ENCODE results near the gene MCF2L2.

The MCF2L2 gene

DNA sequence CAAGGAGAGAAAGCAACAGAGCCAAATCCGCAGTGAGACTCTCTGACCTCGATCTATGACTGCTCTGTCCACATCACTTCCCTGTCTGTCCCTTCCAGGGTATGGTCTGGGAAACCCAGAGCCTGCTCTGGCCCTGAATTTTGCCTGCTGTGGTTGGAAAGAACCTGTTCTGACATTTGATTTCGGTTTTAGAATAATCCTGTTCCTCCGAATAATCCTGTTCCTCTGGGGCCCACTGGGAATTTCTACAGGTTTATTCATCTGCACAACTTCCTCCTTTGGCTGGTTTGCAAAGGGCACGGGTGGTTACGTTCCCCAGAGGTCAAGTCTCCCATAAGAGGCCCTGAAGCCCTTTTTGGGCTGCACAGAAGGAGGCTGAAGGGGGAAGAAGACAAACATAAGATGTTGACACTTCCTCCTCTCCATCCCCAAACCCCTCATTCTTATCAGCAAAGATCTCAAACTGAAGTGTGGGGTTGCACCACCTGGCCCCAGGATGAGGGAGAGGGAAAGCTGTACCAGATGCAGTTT is 276.5 kb downstream of the MCF2L2 start:
- Mint-ChIP-seq H3K27me3 (no peaks in the 10 kb centered on the region), H3K36me3 (peaks cover 13% of the 10 kb centered on the region), H3K4me1 (no peaks in the 10 kb centered on the region), H3K9me3 (no peaks in the 10 kb centered on the region), H3K4me3 (no peak overlapping the region), H3K27ac (no peak overlapping the region)

DNA sequence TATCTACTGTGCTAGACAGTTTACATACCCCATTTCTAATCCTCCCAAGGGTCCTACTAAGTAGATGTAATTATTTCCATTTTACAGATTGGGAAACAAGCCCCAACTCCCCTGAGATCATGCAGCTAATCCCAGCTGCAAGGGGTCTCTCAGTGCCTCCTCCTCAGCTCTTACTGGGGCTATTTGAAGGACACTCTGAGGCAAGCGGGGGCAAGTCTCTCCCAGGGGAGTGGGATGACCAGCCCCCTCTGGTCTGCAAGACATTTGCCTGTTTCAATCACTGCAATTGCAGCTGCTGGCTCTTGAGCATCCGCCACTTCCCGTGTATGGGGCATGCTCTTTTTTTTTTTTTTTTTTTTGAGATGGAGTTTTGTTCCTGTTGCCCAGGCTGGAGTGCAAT is 277.3 kb downstream of the MCF2L2 start:
- no peaks in the 10 kb centered on the region for H3K9me3 Mint-ChIP-seq
- no peak overlapping the region for H3K27ac Mint-ChIP-seq
- H3K36me3 Mint-ChIP-seq = peaks cover 11% of the 10 kb centered on the region
- H3K4me1 Mint-ChIP-seq = no peaks in the 10 kb centered on the region
- no peak overlapping the region for H3K4me3 Mint-ChIP-seq
- no peaks in the 10 kb centered on the region for H3K27me3 Mint-ChIP-seq

DNA sequence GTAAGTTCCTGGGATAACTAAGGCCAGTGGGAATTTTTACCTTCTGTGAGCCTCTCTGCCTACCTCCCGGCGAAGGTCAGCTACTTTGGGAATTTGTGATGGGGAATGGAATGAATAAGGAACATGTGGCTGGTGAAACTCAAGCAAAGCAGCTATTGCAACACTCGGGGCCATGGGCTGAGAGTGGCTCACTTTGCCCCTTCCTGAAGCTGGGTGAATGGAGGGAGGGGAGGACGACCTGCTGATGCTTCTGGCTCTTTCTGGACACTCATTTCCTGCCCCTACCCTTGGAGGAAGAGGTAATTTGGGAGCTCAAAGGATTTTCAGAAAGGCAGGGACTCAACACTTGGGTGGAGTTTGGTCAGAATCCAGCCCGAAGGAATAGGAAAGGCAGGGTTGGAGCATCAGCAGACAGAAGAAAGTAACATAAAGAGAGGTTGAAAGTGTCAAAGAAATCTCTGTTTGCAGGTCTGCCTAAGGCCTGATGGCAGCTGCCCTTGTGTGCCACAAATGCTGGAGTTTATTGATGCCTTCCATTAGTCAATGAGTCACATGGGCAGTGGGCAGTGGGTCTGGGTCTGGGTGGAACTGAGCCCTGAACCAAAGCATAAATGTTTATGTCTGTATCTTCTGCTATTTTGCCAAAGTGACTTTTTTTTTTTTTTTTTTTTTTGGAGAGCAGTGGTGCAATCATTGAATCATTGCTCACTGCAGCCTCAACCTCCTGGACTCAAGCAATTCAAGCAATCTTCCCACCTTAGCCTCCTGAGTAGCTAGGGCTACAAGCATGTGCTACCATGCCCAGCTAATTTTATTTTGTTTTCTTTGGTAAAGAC is 278.3 kb downstream of the MCF2L2 start:
- H3K27ac Mint-ChIP-seq = no peak overlapping the region
- peaks cover 11% of the 10 kb centered on the region for H3K36me3 Mint-ChIP-seq
- H3K27me3 Mint-ChIP-seq = no peaks in the 10 kb centered on the region

DNA sequence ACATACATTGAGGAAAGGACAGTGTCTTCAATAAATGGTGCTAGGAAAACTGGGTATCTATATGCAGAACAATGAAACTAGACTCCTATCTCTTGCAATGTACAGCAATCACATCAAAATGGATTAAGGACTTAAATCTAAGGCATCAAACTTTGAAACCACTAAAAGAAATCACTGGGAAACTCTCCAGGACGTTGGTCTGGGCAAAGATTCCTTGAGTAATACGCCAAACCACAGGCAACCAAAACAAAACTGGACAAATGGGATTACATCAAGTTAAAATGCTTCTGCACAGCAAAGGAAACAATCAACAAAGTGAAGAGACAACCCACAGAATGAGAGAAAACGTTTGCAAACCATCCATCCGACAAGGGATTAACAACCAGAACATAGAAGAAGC is 280.4 kb downstream of the MCF2L2 start:
- Mint-ChIP-seq H3K27me3 (no peaks in the 10 kb centered on the region), H3K9me3 (no peaks in the 10 kb centered on the region), H3K36me3 (peaks cover 10% of the 10 kb centered on the region), H3K4me1 (no peaks in the 10 kb centered on the region), H3K4me3 (no peak overlapping the region), H3K27ac (no peak overlapping the region)

More for the DNA sequence above, 278.3 kb downstream of the MCF2L2 start:
- H3K4me3 Mint-ChIP-seq = no peak overlapping the region
- H3K4me1 Mint-ChIP-seq = no peaks in the 10 kb centered on the region
- H3K9me3 Mint-ChIP-seq = no peaks in the 10 kb centered on the region

DNA sequence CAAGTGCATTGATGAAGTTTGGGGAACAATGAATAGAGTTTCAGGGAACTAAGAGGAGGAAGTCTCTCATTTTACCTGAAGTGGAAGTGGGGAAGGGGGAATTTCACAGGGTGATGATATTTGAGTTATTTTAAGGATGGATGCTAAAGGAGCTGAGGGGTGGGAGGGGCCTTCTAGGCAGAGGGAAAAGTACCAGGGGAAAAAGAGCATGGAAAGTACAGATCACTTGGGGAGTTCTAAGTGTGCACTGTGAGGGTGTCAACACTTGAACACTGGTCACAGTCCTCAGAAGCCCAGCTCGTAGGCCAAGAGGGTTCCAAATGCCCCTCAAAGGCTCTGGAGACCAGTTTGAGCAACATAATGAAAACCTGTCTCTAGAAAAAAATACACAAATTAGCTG is 284.1 kb downstream of the MCF2L2 start:
- no peak overlapping the region for H3K4me3 Mint-ChIP-seq
- peaks cover 11% of the 10 kb centered on the region for H3K36me3 Mint-ChIP-seq
- no peaks in the 10 kb centered on the region for H3K27me3 Mint-ChIP-seq
- no peak overlapping the region for H3K27ac Mint-ChIP-seq
- no peaks in the 10 kb centered on the region for H3K9me3 Mint-ChIP-seq
- H3K4me1 Mint-ChIP-seq = no peaks in the 10 kb centered on the region

DNA sequence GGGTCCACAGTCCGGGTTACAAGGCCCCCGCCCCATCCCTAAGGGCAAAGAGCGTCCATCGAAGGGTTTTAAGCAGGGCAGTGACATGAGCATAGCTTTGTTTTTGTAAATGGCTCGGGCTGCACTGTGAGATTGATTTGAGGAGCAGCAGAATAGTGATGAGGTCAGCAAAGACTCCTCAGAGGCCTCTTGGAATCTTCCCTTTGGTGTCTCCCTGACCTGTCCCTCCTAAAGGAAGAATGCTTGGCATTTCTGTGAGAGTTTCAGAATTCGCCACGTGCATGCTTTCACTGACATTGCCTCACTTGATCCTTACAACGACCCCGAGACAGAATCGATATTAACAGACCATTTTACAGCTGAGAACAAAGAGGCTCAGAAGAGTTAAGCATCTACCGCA is 286.2 kb downstream of the MCF2L2 start:
- Mint-ChIP-seq H3K9me3 (no peaks in the 10 kb centered on the region), H3K4me1 (no peaks in the 10 kb centered on the region), H3K27me3 (no peaks in the 10 kb centered on the region), H3K36me3 (peaks cover 6% of the 10 kb centered on the region), H3K4me3 (no peak overlapping the region), H3K27ac (no peak overlapping the region)

DNA sequence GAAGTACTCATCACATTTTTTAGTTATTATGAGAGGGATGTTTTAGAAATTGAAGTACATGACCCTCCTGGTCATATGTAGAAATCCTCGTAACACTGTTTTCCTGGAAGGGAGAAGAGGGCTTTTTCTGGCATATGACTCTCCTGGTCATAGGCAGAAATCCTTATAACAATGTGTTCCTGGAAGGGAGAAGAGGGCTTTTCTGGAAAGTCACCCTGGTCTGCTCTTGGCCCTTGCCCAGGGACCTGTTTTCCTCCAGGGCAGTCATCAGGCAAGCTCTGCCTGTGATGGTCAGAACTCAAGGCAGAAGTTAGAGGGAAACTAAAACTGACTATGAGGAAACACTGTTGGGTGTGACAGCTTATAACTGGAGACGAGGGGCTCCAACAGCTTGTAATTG is 293.6 kb downstream of the MCF2L2 start:
- Mint-ChIP-seq H3K9me3 (no peaks in the 10 kb centered on the region), H3K36me3 (peaks cover 13% of the 10 kb centered on the region), H3K4me1 (no peaks in the 10 kb centered on the region), H3K27ac (no peak overlapping the region), H3K27me3 (no peaks in the 10 kb centered on the region), H3K4me3 (no peak overlapping the region)

DNA sequence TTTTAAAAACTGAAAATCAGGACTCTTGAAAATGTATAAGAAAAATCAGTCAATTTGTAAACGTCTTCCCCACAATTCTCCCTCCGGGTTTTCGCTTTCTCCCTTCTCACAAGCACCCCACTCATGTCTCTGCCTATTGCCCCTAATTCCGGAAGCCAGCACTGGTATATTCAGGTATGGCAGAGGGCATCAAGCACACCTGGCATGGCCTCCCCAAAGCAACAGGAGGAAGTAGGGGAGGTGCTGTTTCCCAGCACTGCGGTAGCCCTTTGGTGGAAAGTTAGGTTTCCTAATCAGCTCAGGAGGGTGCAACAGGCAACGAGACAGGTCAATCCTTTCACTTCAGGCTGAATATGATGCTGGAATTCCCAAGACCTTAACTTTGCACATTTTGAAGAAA is 296.0 kb downstream of the MCF2L2 start:
- Mint-ChIP-seq H3K36me3 (peaks cover 25% of the 10 kb centered on the region), H3K27me3 (no peaks in the 10 kb centered on the region), H3K4me1 (no peaks in the 10 kb centered on the region)

DNA sequence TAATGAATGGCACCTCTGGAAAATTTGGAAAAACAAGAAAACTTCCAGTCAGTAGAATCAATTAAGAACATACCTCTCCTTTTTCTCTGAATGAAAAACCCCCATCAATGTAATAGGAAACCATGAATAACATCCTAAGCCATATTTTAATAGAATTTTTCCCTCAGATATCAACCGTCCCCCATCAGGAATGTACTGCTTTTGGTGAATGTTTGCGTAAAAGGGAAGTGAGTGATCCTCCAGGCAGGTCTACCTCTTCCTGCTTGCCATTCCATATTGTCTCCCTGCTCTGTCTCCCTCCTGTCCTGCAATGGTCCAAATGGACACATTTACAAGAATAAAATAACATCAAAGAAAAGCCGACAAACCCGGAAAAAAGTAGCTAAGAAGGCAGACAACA is 296.7 kb downstream of the MCF2L2 start:
- H3K4me1 Mint-ChIP-seq = no peaks in the 10 kb centered on the region
- no peak overlapping the region for H3K27ac Mint-ChIP-seq
- peaks cover 25% of the 10 kb centered on the region for H3K36me3 Mint-ChIP-seq
- no peaks in the 10 kb centered on the region for H3K27me3 Mint-ChIP-seq
- no peak overlapping the region for H3K4me3 Mint-ChIP-seq
- H3K9me3 Mint-ChIP-seq = peaks cover 11% of the 10 kb centered on the region

More for the DNA sequence above, 296.0 kb downstream of the MCF2L2 start:
- no peak overlapping the region for H3K4me3 Mint-ChIP-seq
- H3K27ac Mint-ChIP-seq = no peak overlapping the region
- H3K9me3 Mint-ChIP-seq = peaks cover 11% of the 10 kb centered on the region

DNA sequence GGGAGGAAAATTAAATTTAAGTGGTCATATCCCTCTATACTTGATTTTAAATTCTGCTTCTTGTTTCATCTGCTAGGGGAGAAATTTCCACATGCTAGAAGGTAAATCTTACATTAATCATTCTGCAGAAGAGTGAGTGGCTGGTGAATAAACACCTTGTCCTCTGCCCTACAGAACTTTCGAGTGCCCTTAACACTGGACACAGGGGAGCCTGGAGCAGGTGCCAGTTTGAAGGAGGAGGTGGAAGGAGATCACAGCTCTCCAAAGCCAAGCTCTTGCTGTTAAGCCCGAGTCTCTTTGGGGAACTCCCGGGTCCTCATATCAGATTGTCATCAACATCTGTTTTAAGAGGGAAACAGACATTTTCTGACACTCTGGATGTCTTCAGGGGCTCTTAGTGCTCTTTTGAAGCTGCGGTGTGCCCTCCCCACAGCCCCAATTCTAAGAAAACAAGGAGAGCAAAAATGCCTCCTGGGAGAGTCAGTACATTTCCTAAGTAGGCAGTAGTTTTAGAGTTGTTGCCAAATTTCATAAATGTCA is 297.2 kb downstream of the MCF2L2 start:
- H3K27me3 Mint-ChIP-seq = no peaks in the 10 kb centered on the region
- H3K36me3 Mint-ChIP-seq = peaks cover 25% of the 10 kb centered on the region
- no peaks in the 10 kb centered on the region for H3K4me1 Mint-ChIP-seq
- H3K27ac Mint-ChIP-seq = no peak overlapping the region
- no peak overlapping the region for H3K4me3 Mint-ChIP-seq
- H3K9me3 Mint-ChIP-seq = peaks cover 11% of the 10 kb centered on the region

DNA sequence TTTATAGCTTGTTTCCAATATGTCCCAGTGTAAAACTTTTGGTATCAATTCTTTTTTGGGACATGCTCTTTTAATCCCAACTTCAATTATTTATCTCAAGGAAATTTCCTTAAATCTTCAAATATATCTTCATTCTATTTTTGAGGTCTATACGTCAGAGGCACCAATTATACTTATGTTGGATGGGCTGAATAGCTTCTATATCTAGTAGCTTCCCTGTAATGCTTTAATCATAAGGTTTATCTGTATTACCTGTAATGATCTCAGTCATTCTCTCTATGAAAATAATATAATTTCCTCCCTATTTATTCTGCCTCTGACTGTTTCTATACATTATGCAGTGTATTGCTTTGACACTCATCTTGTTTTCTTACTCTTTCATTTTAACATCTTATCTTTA is 299.2 kb downstream of the MCF2L2 start:
- no peak overlapping the region for H3K27ac Mint-ChIP-seq
- no peaks in the 10 kb centered on the region for H3K27me3 Mint-ChIP-seq
- H3K4me3 Mint-ChIP-seq = no peak overlapping the region
- peaks cover 23% of the 10 kb centered on the region for H3K36me3 Mint-ChIP-seq
- no peaks in the 10 kb centered on the region for H3K4me1 Mint-ChIP-seq
- H3K9me3 Mint-ChIP-seq = peaks cover 11% of the 10 kb centered on the region

DNA sequence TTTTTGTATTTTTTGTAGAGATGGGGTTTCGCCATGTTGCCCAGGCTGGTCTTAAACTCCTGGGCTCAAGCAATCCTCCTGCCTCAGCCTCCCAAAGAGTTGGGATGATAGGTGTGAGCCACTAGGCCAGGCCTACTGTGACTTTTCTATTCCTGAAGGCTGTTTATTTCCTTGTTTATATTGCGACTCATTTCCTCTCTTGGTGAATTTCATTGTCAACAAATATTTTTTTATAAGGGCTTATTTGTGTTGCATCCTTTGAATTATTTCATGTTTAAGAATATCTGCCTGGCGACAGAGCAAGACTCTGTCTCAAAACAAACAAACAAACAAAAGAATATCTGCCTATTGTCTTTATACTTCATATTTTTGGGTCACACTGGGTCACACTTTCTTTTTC is 299.7 kb downstream of the MCF2L2 start:
- H3K4me1 Mint-ChIP-seq = peaks cover 4% of the 10 kb centered on the region
- peaks cover 17% of the 10 kb centered on the region for H3K36me3 Mint-ChIP-seq
- H3K27me3 Mint-ChIP-seq = no peaks in the 10 kb centered on the region
- no peak overlapping the region for H3K4me3 Mint-ChIP-seq
- no peak overlapping the region for H3K27ac Mint-ChIP-seq
- peaks cover 11% of the 10 kb centered on the region for H3K9me3 Mint-ChIP-seq

All from activated naive CD4-positive, alpha-beta T cell treated with anti-CD3 and anti-CD28 coated beads, Interleukin-2, amount 50 U/mL, for 24 hours (primary cell).